GM12873 (cell line): ENCODE measurements around the gene SMIM13.

Source experiments
- TF ChIP-seq, protein P1 (sequence below): IDR thresholded peaks from 2 replicates; pipeline ENCODE4 v1.5.1; 2012; ENCODE audit warnings: low read depth, mild to moderate bottlenecking, moderate library complexity, low read length, control low read depth; ENCODE audit not compliant: insufficient read depth; ENCODE audit errors: missing control alignments

SMIM13 gene

DNA sequence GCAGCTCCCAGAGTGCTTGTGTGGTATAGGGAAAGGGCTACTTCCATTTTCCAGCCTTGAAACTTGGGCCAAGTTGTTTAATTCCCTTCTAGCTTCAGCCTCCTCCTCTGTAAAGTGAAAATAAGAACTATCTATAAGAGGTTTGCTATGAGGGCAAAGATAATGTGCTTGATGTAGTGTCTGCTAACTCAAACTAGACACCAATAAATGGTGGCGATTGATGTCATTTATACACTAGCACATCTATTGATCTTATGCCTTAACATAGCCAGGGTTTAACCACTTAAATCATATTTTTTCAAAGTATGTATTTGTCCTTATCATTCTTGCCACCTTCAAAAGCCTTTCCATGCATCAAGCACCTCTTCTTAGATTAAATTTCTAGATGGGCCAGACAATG, 83.6 kb downstream of the SMIM13 start:
- TF ChIP-seq, protein P1, sequence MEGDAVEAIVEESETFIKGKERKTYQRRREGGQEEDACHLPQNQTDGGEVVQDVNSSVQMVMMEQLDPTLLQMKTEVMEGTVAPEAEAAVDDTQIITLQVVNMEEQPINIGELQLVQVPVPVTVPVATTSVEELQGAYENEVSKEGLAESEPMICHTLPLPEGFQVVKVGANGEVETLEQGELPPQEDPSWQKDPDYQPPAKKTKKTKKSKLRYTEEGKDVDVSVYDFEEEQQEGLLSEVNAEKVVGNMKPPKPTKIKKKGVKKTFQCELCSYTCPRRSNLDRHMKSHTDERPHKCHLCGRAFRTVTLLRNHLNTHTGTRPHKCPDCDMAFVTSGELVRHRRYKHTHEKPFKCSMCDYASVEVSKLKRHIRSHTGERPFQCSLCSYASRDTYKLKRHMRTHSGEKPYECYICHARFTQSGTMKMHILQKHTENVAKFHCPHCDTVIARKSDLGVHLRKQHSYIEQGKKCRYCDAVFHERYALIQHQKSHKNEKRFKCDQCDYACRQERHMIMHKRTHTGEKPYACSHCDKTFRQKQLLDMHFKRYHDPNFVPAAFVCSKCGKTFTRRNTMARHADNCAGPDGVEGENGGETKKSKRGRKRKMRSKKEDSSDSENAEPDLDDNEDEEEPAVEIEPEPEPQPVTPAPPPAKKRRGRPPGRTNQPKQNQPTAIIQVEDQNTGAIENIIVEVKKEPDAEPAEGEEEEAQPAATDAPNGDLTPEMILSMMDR = no peak

DNA sequence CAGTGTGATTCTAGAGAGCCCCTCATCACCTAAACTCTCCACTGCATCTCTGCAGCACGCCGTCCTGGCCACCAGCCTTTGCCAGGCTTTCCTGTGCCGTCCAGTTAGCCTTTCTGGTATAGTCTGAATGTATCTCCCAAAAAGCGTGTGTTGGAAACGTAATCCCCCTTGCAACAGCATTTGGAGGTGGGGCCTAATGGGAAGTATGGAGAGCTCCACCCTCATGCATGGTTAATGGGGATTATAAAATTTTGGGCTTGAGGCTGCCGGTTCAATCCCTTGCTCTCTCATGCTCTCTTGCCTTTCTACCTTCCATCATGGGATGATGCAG, 85.4 kb downstream of the SMIM13 start:
- TF ChIP-seq, protein P1 = no peak

DNA sequence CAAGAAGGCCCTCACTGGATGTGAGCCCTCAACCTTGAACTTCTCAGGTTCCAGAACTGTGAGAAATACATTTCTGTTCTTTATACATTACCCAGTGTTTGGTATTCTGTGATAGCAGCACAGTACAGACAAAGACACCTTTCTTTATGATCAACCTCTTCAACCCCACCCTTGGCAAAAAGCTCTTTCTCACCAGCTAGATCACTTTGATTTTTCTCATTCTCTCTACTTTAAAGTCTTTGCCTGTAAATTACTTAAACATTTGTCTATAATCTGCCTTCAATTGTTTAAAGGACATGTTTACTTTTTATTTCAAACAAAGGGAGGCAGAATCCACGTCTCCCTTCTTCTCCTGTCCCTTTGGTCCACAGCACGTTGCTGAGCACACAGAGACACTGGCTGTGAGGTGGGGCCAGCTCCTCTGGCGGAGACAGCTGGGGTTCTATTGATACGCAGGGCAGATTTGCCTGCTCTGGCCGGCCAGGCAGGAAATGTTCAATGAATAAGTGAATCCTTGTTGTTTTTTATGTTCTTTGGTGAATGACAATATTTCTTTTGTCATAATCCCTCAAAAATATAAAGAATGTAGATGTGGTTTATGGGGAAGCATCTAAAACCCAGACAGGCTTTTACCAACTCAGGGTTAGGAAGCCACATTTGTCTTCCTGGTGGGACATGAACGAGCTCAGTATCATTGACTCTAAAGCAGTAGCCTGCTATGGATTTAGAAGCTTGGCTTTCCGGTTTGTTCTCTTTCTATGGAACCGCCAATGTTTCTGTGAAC, 86.0 kb downstream of the SMIM13 start:
- TF ChIP-seq, protein P1 = no peak

DNA sequence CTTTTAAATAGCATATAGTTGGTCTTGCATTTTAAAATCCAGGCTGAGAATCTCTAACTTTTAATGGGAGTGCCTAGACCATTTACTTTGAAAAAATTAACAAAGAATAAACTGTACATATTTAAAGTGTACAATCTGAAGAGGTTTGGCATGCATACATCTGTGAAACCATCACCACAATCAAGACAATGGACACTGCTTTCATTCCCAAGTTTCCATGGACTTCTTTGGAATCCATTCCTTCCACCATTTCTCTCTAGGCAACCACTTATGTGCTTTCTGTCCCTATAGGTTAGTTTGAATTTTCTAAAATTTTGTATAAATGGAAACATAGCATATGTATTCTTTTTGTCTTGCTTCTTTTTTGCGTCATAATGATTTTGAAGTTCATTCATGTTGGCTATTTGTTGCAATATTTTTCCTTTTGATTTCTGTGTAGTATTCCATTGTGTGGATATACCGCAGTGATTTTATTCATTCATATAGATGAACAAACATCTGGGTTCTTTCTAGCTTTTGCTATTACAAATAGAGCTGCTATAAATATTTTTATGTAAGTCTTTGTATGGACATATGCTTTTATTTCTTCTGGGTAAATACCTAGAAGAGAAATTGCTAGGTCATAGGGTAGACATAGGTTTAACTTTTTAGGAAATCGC, 88.0 kb downstream of the SMIM13 start:
- TF ChIP-seq, protein P1 = no peak

DNA sequence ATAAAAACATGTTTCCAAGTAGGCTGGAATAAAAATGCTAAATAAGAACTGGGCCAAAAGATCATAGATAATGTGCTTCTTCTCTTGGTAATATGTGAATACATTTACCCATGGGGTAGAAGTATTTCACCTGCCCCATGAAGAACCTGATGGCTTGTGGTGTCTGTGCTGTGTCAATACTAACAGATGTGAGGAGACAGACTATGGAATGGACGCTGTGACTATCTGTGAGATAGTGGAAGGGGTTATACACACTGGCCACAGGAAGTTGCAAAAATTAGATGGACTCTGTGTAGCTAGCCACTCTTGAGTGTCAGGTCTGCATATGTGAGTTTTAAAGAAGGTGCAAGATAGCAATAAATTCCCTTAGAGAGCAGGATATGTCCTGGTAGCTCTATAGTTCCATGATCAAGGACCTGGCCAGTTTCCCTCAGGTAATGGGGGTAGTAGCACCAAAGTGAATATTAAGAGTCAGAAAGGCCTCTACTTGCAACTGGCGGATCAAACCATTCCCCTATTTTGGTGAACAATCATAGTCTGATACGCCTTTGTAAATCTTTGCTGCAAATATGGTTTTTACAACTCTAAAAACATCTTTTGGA, 90.2 kb downstream of the SMIM13 start:
- TF ChIP-seq, protein P1 = no peak

DNA sequence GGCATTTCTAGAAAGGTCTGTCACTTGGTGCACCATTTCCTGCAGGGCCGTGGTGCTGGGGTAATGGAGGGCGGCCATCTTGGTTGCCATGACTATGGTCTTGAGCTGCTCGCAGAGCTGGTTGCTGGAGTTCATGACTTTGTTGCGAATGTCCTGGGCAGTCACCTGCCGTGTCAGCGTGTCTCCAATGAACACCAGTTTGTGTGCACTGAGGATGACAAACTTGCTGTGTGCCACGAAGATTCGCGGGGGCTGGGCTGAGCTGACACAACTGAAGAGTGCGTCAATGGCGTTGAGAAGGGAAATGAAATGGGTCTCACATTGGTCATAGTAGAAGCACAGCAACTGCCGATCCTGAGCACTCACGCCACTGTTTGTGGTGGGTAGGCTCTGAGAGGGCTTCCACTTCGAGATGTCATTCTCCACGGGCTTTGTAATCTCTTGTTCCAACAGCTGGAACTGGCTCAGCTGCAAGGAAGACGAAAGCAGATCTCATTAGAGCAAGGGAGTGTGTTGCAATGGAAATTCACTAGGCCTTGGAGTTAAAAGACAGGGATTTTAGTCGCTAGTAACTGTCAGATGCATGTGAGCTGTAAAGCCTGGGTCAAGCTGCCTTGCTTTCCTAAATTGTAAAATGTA, 91.7 kb downstream of the SMIM13 start:
- TF ChIP-seq, protein P1 = no peak

DNA sequence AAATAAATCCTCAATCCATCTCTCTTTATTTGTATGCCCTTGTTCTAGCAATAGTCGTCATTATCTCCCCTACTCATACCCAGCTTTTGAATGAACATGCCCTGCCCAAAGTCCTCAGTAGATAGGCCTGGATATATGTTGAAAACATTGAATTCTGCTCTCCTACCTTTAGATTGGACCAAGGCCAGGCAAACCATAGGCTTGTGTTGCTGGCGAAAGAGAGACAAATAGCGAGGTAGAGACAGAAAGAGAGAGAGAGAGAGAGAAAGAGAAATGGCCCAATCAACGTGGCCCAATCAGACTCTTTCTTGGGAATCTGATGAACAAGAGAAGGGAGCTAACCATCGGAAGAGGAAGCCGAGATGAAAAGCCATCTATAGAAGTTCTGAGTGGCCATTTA, 93.7 kb downstream of the SMIM13 start:
- TF ChIP-seq, protein P1 = no peak
